Erythroblast (primary cell): ENCODE results near the gene CCL3.
A peak's percentile ranks its signal among the peaks of the same experiment; 100 is the strongest.
"Not testable (repeated sequence)": the region's sequence is repeated elsewhere in the genome, so short reads cannot be mapped to it uniquely, and the experiment has no call there.

Experiments used
- DNase-seq, 2 experiments: peaks; one replicate each; lab custom pipeline; 2025; lab: John Stamatoyannopoulos, UW
- GATA1 ChIP-seq: IDR thresholded peaks from 2 replicates; pipeline ENCODE4 v1.6.1; 2011; ENCODE audit warnings: low read depth, mild to moderate bottlenecking, control low read depth, low read length, moderate library complexity
- POLR2A ChIP-seq: IDR thresholded peaks from 2 replicates; pipeline ENCODE4 v1.6.1; 2011; ENCODE audit warnings: mild to moderate bottlenecking, low read length

CCL3 gene

DNA sequence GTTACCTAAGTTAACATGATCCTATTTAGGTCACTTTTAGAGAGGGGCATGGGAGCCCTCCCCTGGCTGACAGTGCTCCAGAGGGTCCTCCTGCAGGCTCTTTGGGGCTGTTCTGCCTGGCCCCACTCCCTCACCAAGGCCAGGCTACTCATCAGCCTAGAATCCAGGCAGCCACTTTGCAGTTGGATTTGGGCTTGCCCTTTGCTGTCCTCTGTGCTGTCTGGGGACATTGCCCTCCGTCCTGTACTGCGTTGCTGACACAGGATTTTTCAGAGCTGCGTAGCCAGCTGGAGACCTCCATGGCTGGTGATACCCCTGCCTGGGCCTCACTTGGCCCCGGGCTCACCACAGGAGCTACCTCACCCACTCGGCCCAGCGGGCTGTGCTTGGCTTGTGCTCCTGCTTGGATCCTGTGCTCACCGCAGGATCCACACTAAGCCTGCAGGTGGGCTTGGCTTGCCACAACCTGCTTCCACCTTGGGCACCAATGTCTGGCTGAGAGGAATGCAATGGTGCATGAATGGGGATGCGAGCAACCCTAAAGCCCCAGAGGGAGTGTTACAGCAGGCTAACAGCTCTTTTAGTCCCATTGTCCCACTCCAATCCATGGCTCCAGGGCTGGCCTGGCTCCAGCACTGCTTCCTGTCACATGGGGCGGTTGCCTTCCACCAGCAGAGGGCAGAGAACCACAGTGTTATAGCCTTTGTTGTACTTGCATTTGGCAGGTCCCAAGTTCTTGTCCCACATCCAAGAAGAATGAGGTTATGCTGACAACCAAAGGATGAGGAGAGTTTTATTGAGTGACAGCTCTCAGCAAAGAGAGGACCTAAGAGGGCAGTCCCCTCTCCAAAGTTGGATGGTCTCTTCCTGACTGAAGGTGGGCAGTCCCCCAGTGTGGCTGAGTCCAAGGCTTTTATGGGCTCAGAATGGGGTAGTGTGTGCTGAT is 35.2 kb upstream of the CCL3 start:
- no peak for TF ChIP-seq GATA1
- no peak for TF ChIP-seq POLR2A
- DNase-seq, result peak; percentile 27 to 45

DNA sequence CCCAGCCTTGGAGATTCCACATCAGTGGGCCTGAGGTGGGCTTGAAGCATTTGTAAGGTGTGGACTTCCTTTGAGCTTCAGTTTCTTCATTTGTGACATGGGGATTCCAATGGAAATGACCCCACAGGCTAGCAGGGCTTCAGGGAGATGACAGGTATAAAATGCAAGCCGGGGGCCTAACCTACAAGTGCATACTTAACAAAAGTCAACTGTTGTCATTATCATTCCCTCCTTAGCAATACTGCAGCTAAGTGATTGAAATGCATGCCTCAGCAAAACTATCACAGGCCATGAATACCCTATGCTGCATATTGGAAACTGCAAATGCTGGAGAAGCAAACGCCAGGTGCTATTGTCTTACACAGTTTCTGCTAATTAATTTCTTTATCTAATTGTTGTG is 33.5 kb upstream of the CCL3 start:
- no peak for DNase-seq
- no peak for TF ChIP-seq POLR2A
- no peak for TF ChIP-seq GATA1

DNA sequence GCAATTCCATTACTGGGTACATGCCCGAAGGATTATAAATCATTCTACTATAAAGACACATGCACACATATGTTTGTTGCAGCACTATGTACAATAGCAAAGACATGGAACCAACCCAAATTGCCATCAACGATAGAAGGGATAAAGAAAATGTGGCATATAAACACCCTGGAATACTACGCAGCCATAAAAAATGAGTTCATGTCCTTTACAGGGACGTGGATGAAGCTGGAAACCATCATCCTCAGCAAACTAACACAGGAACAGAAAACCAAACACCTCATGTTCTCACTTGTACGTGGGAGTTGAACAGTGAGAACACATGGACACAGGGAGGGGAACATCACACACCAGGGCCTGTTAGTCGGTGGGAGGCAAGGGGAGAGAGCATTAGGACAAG is 31.2 kb upstream of the CCL3 start:
- DNase-seq, result not testable (repeated sequence)

DNA sequence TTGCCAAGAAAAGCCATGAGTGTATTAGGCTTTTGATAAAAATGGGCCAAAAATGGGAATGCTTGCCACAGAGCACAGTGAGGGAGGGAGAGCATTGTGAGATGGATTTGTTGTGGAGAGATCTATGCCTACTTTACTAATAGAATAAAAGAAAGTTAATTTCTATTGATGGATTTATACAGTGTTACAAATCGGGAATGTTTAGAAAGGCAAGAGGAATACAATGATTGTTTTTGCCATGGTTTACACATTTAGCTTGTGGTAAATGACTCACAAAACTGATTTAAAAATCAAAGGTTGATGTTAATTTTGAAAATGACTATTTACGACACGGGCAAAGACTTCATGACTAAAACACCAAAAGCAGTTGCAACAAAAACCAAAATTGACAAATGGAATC is 30.3 kb upstream of the CCL3 start:
- no peak for DNase-seq
- no peak for TF ChIP-seq POLR2A
- TF ChIP-seq GATA1, result no peak

DNA sequence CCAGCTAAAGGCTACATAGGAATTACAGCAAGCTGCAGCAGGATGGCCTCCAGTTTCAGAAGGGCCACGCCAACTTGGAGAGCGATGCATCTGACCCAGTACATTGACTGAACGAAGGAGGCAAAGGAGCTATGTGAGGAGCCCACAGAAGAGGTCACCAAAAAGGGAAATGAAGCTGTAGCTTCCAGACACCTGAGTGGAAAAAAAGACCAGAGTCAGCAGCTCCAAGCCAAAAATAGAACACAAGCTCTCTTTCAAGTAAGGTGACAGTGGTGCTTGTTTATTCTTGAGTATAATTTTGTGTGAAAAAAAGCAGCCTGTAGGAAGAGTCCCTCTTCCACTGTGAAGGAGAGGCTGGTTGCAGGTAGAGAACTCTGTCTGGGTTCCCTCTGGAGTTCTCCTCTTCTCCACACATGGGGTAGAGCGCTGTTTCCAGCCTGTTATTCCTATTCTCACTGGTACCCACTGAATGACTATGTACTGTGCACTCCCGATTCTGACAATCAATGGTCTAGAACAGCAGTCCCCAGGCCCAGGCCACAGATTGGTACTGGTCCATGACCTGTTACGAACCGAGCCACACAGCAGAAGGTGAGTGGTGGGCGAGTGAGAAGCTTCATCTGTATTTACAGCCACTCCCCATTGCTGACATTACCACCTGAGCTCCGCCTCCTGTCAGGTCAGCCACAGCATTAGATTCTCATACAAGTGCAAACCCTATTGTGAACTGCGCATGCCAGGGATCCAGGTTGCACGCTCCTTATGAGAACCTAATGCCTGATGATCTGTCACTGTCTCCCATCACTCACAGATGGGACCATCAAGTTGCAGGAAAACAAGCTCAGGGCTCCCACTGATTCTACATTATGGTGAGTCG is 28.8 kb upstream of the CCL3 start:
- TF ChIP-seq GATA1, result no peak
- no peak for TF ChIP-seq POLR2A
- DNase-seq, result no peak

DNA sequence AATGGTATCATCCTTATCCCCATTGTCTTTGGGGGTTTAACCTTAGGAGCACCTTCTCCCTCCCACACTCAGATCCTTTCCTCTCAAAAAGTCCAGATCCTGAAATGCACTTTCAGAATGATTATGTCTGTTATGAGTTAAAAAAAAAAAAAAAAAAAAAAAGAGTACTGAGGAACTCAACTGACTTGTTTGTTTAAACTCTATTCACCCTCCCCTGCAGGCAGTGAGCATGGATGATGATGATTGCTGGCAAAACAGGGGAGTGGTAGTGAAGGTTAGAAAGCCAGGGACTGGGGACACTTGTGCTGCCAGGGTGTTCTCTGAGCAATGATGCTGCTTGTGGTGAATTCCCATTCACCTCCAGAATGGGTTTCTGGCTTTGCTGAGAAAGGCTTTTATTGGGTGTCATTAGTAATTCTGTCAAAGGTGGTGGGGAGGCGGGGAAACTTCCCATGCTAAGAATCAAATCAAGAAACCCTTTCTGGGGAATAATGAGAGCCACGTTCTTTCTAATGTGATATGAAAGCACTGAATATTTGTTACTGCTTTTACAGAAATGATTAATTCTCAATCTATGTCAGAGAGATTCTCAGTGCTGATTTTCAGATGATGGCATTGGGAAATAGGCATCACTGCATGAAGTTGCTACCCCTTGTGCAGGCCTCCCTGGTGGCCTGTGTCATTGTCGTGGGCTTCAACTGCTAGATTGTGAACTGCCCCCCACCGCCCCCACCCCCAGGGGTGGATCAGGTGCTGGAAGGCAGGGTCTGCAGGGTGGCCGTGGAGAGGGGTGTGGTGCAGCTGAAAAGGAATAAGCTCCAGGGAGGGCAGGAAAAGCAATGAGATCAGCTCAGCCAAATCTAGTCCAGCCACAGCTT is 27.8 kb upstream of the CCL3 start:
- TF ChIP-seq GATA1 (no peak), POLR2A (no peak)
- no peak for DNase-seq

DNA sequence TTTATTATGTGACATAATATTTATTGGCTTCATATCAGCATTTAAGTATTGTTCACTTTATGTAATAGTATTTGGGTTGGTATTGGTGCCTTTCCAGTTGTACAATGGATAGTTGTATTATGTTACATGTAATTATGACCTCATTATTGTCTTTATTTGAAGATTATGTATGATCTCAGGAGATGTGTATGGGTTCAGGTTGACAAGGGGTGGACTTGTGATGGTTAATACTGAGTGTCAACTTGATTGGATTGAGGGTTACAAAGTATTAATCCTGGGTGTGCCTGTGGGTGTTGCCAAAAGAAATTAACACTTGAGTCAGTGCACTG is 25.7 kb upstream of the CCL3 start:
- not testable (repeated sequence) for DNase-seq

DNA sequence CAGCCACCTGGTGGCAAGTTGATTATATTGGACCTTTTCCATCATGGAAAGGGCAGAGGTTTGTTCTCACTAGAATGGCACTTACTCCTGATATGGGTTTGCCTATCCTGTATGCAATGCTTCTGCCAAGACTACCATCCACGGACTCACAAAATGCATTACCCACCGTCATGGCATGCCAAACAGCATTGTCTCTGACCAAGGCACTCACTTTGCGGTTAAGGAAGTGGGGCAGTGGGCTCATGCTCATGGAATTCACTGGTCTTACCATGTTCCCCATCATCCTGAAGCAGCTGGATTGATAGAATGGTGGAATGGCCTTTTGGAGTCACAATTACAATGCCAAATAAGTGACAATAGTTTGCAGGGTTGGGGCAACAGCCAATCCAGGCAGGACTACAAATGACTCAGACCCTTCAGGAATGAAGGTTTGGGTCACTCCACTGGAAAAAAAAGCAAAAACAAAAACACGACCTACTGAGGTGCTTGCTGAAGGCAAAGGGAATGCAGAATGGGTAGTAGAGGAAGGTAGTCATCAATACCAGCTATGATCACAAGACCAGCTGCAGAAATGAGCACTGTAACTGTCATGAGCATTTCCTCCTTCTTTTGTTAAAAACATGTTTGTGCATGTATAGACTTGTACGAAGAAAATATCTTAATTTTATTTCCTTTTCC is 25.2 kb upstream of the CCL3 start:
- not testable (repeated sequence) for DNase-seq

DNA sequence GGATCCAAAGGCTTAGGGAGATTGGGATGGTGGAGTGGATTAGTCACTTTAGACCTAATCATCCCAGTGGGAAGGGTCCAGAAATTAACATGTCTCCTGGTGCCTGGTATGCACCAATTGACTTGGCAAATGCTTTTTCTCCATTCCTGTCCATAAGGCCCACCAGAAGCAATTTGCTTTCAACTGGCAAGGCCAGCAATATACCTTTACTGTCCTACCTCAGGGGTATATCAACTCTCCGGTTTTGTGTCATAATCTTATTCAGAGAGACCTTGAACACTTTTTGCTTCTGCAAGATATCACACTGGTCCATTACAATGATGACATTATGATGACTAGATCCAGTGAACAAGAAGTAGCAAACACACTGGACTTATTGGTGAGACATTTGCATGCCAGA is 23.2 kb upstream of the CCL3 start:
- not testable (repeated sequence) for DNase-seq

DNA sequence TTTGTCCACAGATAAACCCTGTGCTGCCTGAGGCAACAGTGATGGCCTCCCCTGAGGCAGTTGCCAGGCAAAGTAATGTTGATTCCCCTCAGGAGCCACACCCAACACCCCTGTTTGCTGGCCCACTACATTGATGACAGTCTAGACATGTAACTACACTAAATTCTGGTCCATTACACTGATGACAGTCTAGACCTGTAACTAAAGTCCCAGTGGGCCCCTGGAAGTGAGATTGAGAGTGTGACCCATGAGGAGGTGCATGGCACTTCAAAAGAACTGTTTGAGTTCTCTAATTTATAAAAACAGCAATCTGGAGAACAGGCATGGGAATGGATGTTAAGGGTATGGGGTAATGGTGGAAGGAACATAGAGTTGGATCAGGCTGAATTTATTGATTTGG is 22.6 kb upstream of the CCL3 start:
- TF ChIP-seq POLR2A (no peak), GATA1 (no peak)
- no peak for DNase-seq

DNA sequence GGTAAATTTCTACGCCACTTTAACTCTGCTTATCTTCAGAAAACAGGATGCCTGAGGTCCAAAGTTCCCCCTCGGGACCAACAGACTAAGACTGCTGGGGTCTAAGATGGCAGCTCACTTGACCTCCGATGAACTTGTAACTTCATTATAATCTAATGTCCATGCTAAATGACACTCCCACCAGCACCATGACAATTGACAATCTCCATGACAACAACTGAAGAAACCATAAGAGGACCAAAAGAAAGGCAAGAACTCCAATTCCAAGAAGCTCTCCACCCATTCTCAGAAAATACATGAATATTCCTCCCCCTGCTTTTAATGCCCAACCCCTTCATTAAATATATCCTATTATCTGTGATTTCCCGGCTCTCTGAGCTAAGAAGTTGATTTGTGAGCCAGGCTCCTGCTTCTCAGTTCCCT is 21.1 kb upstream of the CCL3 start:
- peak; percentile 9 to 21 for DNase-seq
- TF ChIP-seq POLR2A, result no peak
- no peak for TF ChIP-seq GATA1

DNA sequence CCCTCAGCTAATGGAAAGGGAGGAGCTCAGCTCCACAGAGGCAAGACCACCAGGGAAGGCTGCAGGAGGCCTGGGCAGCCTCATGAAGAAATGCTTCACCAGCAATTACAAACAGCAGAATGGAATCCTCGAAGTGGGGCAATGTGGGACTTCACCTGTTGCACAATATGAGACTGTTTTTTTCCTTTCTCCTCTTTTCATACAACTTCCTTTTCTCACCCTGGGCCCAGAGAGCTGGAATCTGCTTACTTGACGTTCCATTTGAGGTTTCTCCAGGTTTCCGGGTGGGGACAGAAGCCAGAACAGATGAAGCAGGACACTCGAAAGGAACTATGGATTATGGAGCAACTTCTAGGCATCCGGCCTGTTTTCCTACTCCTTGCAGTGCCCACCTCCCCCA is 18.3 kb upstream of the CCL3 start:
- DNase-seq, result not testable (repeated sequence)

DNA sequence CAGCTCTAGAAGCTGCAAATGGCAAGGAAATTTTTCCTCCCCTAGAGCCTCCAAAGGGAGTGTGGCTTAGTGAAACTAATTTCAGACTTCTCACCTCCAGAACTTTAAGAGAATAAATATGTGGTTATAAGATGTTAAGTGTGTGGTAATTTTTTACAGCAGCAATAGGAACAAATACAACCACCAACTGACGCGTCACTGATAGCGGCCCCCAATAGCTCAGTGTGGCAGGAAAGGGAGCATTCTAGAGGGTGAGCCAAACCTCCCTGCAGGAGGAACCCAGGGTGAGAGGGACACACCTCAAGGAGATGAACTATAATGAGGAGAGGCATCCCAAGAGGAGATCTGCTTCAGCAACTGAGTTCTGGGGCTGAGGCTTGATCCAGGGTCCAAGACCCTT is 17.7 kb upstream of the CCL3 start:
- no peak for TF ChIP-seq GATA1
- no peak for DNase-seq

DNA sequence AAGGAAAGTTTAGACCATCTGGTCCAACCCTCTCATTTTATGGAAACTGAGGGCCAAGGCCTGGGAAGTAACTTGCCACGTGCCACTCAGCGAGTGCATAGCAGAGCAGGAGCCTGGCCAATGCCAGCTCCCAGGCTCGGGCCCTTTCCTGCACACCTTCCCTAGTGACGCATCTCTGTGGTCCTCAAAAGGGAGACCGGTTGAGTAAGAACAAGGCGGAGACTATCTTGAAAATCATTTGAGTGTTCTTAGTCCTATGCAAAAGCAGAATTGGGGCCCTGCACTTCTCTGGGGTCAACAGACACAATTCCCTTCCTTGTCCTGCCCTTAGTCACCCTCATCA is 16.5 kb upstream of the CCL3 start:
- TF ChIP-seq GATA1 (no peak), POLR2A (no peak)
- DNase-seq, result no peak
